ENCODE results near the gene CSNK1D. TPM values are rescaled to one million over a fixed set of nuclear protein-coding genes. Genes with fewer than 3 reads are reported as not detected.

Gene CSNK1D
- total RNA-seq, 2 donors from 2014 or later, result 37.6 to 116 TPM

- intact Hi-C loops (cut with DNase I), result no loop called here
- Histone ChIP-seq H3K27ac (no peak overlapping the region), H3K9me3 (no peaks in the 10 kb centered on the region), H3K36me3 (replicated peaks in 1 of 2; ENCODE audit: insufficient read depth in 1 of 2, low read depth in 2 of 2) (peaks cover 66 to 76% of the 10 kb centered on the region in 2 donors), H3K4me1 (peaks cover 9% of the 10 kb centered on the region), H3K4me3 (no peak overlapping the region), H3K27me3 (no peaks in the 10 kb centered on the region)
- DNase-seq (no peak), ATAC-seq (no peak)
- TF ChIP-seq CTCF (IDR thresholded peaks at IDR 0.05), result no peak
- TF ChIP-seq POLR2A (IDR thresholded peaks at IDR 0.05), result no peak
- 92% methylated on average over 49 to 52 of the region's 54 CpGs for WGBS, 2 donors
Observed at GRCh38 chr17:82248815-82249674, 24.5 kb downstream of the CSNK1D start.

- H3K36me3 ChIP-seq (replicated peaks in 1 of 2; ENCODE audit: insufficient read depth in 1 of 2, low read depth in 2 of 2), result peaks cover 59 to 78% of the 10 kb centered on the region in 2 donors
- DNase-seq (no peak), ATAC-seq (no peak)
Observed at GRCh38 chr17:82247856-82248671, 25.4 kb downstream of the CSNK1D start.

GRCh38 chr17:82247182-82247823, 26.2 kb downstream of the CSNK1D start:
- H3K9me3 ChIP-seq, result no peaks in the 10 kb centered on the region
- 67 to 78% methylated on average over 17 to 22 of the region's 22 CpGs for WGBS, 2 donors
- H3K36me3 ChIP-seq (replicated peaks in 1 of 2; ENCODE audit: insufficient read depth in 1 of 2, low read depth in 2 of 2), result peaks cover 52 to 70% of the 10 kb centered on the region in 2 donors
- intact Hi-C loops (cut with DNase I), result no loop called here
- TF ChIP-seq POLR2A (IDR thresholded peaks at IDR 0.05) (no peak), CTCF (IDR thresholded peaks at IDR 0.05) (no peak)
- H3K27me3 ChIP-seq, result no peaks in the 10 kb centered on the region
- no peak for DNase-seq
- H3K27ac ChIP-seq, result peak overlapping the region in 3 of 4 donors; percentile 16 to 48 (median 22)
- H3K4me3 ChIP-seq, result no peak overlapping the region
- peaks cover 24% of the 10 kb centered on the region for H3K4me1 ChIP-seq
- no peak for ATAC-seq

More at GRCh38 chr17:82247856-82248671, 25.4 kb downstream of the CSNK1D start:
- no peaks in the 10 kb centered on the region for H3K27me3 ChIP-seq
- no peak overlapping the region for H3K27ac ChIP-seq
- TF ChIP-seq POLR2A (IDR thresholded peaks at IDR 0.05) (no peak), CTCF (IDR thresholded peaks at IDR 0.05) (no peak)
- intact Hi-C loops (cut with DNase I), result no loop called here
- no peaks in the 10 kb centered on the region for H3K9me3 ChIP-seq
- 89 to 91% methylated on average over 28 of the region's 28 CpGs for WGBS, 2 donors
- no peak overlapping the region for H3K4me3 ChIP-seq
- H3K4me1 ChIP-seq, result peaks cover 16% of the 10 kb centered on the region

- 75 to 79% methylated on average over 16 to 27 of the region's 27 CpGs for WGBS, 2 donors
- no peak for DNase-seq
- H3K9me3 ChIP-seq, result no peaks in the 10 kb centered on the region
- H3K27me3 ChIP-seq, result no peaks in the 10 kb centered on the region
- peak overlapping the region in 3 of 4 donors; percentile 16 to 48 (median 22) for H3K27ac ChIP-seq
- H3K4me1 ChIP-seq, result peaks cover 31% of the 10 kb centered on the region
- no peak for ATAC-seq
- intact Hi-C loops (cut with DNase I), result no loop called here
- H3K4me3 ChIP-seq, result no peak overlapping the region
- peaks cover 45 to 65% of the 10 kb centered on the region in 2 donors for H3K36me3 ChIP-seq (replicated peaks in 1 of 2; ENCODE audit: insufficient read depth in 1 of 2, low read depth in 2 of 2)
- TF ChIP-seq CTCF (IDR thresholded peaks at IDR 0.05) (no peak), POLR2A (IDR thresholded peaks at IDR 0.05) (no peak)
Observed at GRCh38 chr17:82246365-82247181, 26.9 kb downstream of the CSNK1D start.

Measured in body of pancreas (tissue), 4 donors.